ENCODE results near the gene KLF12. TPM values are rescaled to one million over a fixed set of nuclear protein-coding genes. Genes with fewer than 3 reads are reported as not detected.

The KLF12 gene
- total and polyA plus RNA-seq, 9 of the 15 experiments (the other 6 are each of a cell fraction or from before 2014, with no cell fraction given) = under 0.01 to 0.07 (median 0.05) TPM; not detected in 3

- Histone ChIP-seq H3K4me2 (ENCODE audit: insufficient read depth, low read length) (peak overlapping the region; percentile 21), H4K20me1 (replicated peaks; ENCODE audit: control insufficient read depth, insufficient read depth, low read length) (no peaks in the 10 kb centered on the region), H3K27ac (ENCODE audit: extremely low read depth, low read depth, low read length) (no peak overlapping the region), H3K36me3 (ENCODE audit: control insufficient read depth, insufficient read depth, low read length) (no peaks in the 10 kb centered on the region), H3K9ac (ENCODE audit: insufficient read depth in 1 of 2, low read depth in 2 of 2, low read length in 2 of 2) (no peak overlapping the region), H2AFZ (ENCODE audit: low read depth, low read length) (0 out of 2 replicates have a peak overlapping the region, but pooled peaks have one; percentile 14), H3K4me3 (peak overlapping the region; percentile 31), H3K9me3 (replicated peaks; ENCODE audit: control insufficient read depth, insufficient read depth, low read depth, low read length) (no peaks in the 10 kb centered on the region), H3K27me3 (ENCODE audit: control insufficient read depth in 2 of 2, insufficient read depth in 2 of 2, low read length in 2 of 2) (peaks cover 0 to 5% of the 10 kb centered on the region in 2 experiments; a peak in 1 of 5 replicates), H3K9me1 (ENCODE audit: control insufficient read depth, insufficient read depth, low read length) (no peaks in the 10 kb centered on the region), H3K4me1 (replicated peaks in 1 of 2; ENCODE audit: control insufficient read depth in 2 of 2, insufficient read depth in 2 of 2, low read length in 2 of 2) (peaks cover 0 to 10% of the 10 kb centered on the region in 2 experiments; a peak in 2 of 5 replicates), H3K79me2 (ENCODE audit: control insufficient read depth, insufficient read depth, low read length) (no peaks in the 10 kb centered on the region)
- in situ Hi-C loops (cut with MboI) (no loop called here), intact Hi-C loops (cut with micrococcal nuclease) (no loop called here)
- DNase-seq (ENCODE audit: extremely low read depth in 1 of 4, low spot score in 3 of 4) (peak; percentile 38 to 59 (median 51)), FAIRE-seq (no peak), ATAC-seq (peak; percentile 85)
- 0% methylated on average over 1 of the region's 72 CpGs for WGBS (ENCODE audit: insufficient coverage, low coverage, missing lambda C conversion rate)
- BruUV-seq (replicated peaks) = no TSS peak
- POLR2A ChIA-PET = no interaction called here
- CTCF ChIA-PET (ENCODE audit: low intra/inter-chr PET ratio) = no interaction called here
- TF ChIP-seq FUS (optimal IDR thresholded peaks at IDR 0.05; ENCODE audit: low read depth, low read length) (no peak), SPI1 (IDR thresholded peaks at IDR 0.05; ENCODE audit: borderline replicate concordance, low read depth, low read length) (no peak), EGR1 (conservative IDR thresholded peaks at IDR 0.05) (peak; percentile 34; the same call in 1 of the 2 replicates), MCM7 (IDR thresholded peaks at IDR 0.05) (no peak), ZNF699 (CRISPR knock-in tag; IDR thresholded peaks at IDR 0.05; ENCODE audit: insufficient replicate concordance) (no peak), PML (IDR thresholded peaks at IDR 0.05; ENCODE audit: low read length) (no peak), SFPQ (IDR thresholded peaks at IDR 0.05; ENCODE audit: low read depth, low read length) (no peak), CC2D1A (IDR thresholded peaks at IDR 0.05) (no peak), ARID4B (CRISPR knock-in tag; IDR thresholded peaks at IDR 0.05) (no peak), DMBX1 (CRISPR knock-in tag; IDR thresholded peaks at IDR 0.05; ENCODE audit: borderline replicate concordance) (no peak), CTCFL (IDR thresholded peaks at IDR 0.05; ENCODE audit: borderline replicate concordance, insufficient read depth, low read depth, low read length, poor library complexity, severe bottlenecking) (no peak)
These were observed 1.3 kb upstream of the KLF12 start for GRCh38 chr13:74135326-74136083.
